Prostate gland (tissue), 2 donors: Measurements from ENCODE around the gene TRAP1.

ENCODE experiments used
- CTCF ChIP-seq, 4 experiments: fragments of 200-600 bp in 2 of 4; fragments of 450-650 bp in 2 of 4; sonication (generic) in 2 of 4; IDR thresholded peaks; 1 replicate in 3 of 4; 2 replicates in 1 of 4; pipeline ENCODE4 v1.5.1; 2016 to 2019; ENCODE audit warnings: antibody characterized with exemption in 4 of 4, mild to moderate bottlenecking in 2 of 4, moderate library complexity in 2 of 4
- POLR2A ChIP-seq: fragments of 450-650 bp; IDR thresholded peaks from one replicate; pipeline ENCODE4 v1.6.1; 2016; ENCODE audit warnings: antibody characterized with exemption, mild to moderate bottlenecking
- POLR2AphosphoS5 ChIP-seq: sonication (generic); formaldehyde crosslinking; IDR thresholded peaks from one replicate; pipeline ENCODE4 v1.6.1; 2017; ENCODE audit warnings: antibody characterized with exemption

GRCh38 chr16:3656491-3657468 is 60.5 kb downstream of the TRAP1 start:
- TF ChIP-seq POLR2A (no peak), CTCF (IDR thresholded peaks at IDR 0.05) (no peak), POLR2AphosphoS5 (no peak)
